Brain microvascular endothelial cell (primary cell): ENCODE measurements around the gene SMARCD3.

ENCODE experiments used
- DNase-seq: peaks from one replicate; pipeline ENCODE4 v3.0.0-alpha.2; 2020
- H3K27ac ChIP-seq: fragments of 250-450 bp; sonication (Bioruptor Pico); 2 replicates; pipeline ENCODE4 v1.5.1; 2020; ENCODE audit warnings: mild to moderate bottlenecking, moderate library complexity
- H3K27me3 ChIP-seq: fragments of 250-450 bp; sonication (Bioruptor Pico); replicated peaks from 2 replicates; pipeline ENCODE4 v1.5.1; 2020; ENCODE audit warnings: mild to moderate bottlenecking
- H3K36me3 ChIP-seq: fragments of 250-450 bp; sonication (Bioruptor Pico); replicated peaks from 2 replicates; pipeline ENCODE4 v1.5.1; 2020; ENCODE audit warnings: mild to moderate bottlenecking
- H3K4me3 ChIP-seq: 2 replicates; pipeline ENCODE4 v1.5.1; 2011; ENCODE audit warnings: low read depth, mild to moderate bottlenecking, control low read depth, low read length, moderate library complexity
- in situ Hi-C: cut with HindIII; loops from 2 replicates; pipeline ENCODE4 v1.10.0; 2017; ENCODE audit warnings: low sequenced_read_pairs, low pct_ligation_motif_present
- TF ChIP-seq, protein P1 (sequence below): IDR thresholded peaks from 2 replicates; pipeline ENCODE4 v1.5.1; 2011; ENCODE audit warnings: low read depth, mild to moderate bottlenecking, moderate library complexity, low read length, control low read depth, inconsistent platforms; ENCODE audit errors: missing control alignments

Gene SMARCD3

DNA sequence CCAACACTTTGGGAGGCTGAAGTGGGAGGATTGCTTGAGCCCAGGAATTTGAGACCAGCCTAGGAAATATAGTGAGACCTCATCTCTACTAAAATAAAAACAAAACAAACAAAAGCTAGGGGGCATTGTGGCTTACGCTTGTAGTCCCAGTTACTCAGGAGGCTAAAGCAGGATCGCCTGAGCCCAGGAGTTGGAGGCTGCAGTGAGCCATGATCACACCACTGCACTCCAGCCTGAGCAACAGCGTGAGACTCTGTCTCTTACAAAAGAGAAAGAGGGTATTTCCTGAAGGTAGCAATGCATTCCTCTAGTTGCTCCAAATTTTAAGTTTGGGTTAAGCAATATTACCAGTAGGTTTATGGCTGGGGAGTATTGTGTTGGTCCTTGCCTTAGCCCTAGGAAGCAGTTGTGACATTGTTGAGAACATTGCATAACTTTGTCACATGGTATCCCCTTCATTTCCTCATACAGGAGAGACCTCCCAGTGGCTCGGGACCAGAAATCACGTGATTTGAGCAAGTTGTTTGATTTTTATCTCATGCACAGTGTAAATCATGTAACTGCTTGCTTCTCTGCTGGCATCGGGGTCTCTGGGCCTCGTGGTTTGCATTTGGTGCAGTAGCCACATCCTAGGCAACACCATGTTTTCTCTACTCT, 23.3 kb upstream of the SMARCD3 start:
- in situ Hi-C loops, result no loop called here
- peaks cover 7% of the 10 kb centered on the region for H3K27me3 ChIP-seq
- DNase-seq, result no peak
- TF ChIP-seq, protein P1, sequence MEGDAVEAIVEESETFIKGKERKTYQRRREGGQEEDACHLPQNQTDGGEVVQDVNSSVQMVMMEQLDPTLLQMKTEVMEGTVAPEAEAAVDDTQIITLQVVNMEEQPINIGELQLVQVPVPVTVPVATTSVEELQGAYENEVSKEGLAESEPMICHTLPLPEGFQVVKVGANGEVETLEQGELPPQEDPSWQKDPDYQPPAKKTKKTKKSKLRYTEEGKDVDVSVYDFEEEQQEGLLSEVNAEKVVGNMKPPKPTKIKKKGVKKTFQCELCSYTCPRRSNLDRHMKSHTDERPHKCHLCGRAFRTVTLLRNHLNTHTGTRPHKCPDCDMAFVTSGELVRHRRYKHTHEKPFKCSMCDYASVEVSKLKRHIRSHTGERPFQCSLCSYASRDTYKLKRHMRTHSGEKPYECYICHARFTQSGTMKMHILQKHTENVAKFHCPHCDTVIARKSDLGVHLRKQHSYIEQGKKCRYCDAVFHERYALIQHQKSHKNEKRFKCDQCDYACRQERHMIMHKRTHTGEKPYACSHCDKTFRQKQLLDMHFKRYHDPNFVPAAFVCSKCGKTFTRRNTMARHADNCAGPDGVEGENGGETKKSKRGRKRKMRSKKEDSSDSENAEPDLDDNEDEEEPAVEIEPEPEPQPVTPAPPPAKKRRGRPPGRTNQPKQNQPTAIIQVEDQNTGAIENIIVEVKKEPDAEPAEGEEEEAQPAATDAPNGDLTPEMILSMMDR, result no peak
- H3K36me3 ChIP-seq, result no peaks in the 10 kb centered on the region
- no peak overlapping the region for H3K4me3 ChIP-seq
- no peak overlapping the region for H3K27ac ChIP-seq

DNA sequence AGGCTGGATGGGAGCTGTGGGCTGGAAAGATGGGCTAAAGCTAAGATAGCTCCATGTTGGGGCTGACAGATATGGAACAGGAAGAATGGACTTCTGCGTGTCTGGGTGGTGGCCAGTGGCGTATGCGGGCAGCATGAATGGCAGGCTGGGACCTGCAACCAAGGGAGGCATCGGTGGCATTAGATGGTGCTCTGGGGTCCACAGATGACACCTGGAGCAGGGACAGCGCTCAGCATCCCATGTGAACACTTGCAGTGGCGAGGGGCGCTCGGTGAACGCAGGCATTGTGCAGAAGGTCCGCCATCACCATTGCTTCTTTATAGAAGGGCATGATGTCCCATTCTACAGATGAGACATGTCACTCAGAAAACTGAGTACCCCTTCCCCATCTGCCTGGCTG, 21.0 kb upstream of the SMARCD3 start:
- TF ChIP-seq, protein P1, result no peak
- no peak overlapping the region for H3K4me3 ChIP-seq
- in situ Hi-C loops, result no loop called here
- DNase-seq, result no peak
- peaks cover 2% of the 10 kb centered on the region for H3K27me3 ChIP-seq
- H3K36me3 ChIP-seq, result no peaks in the 10 kb centered on the region
- H3K27ac ChIP-seq, result no peak overlapping the region

GRCh38 chr7:151265351-151265931, 16.9 kb upstream of the SMARCD3 start:
- TF ChIP-seq, protein P1, result no peak
- no peak overlapping the region for H3K27ac ChIP-seq
- DNase-seq, result no peak
- no peak overlapping the region for H3K4me3 ChIP-seq
- H3K36me3 ChIP-seq, result no peaks in the 10 kb centered on the region
- H3K27me3 ChIP-seq, result peaks cover 7% of the 10 kb centered on the region
- in situ Hi-C loops, result no loop called here

- Histone ChIP-seq H3K27me3 (peaks cover 9% of the 10 kb centered on the region), H3K36me3 (no peaks in the 10 kb centered on the region), H3K4me3 (no peak overlapping the region), H3K27ac (no peak overlapping the region)
- no peak for DNase-seq
- in situ Hi-C loops, result no loop called here
- TF ChIP-seq, protein P1, result no peak
These were observed 16.1 kb upstream of the SMARCD3 start for GRCh38 chr7:151264615-151265014.

GRCh38 chr7:151261529-151261928, 13.0 kb upstream of the SMARCD3 start:
- Histone ChIP-seq H3K4me3 (no peak overlapping the region), H3K27me3 (peaks cover 13% of the 10 kb centered on the region), H3K27ac (no peak overlapping the region), H3K36me3 (no peaks in the 10 kb centered on the region)
- TF ChIP-seq, protein P1, result no peak
- in situ Hi-C loops, result no loop called here
- no peak for DNase-seq

GRCh38 chr7:151260883-151261282, 12.4 kb upstream of the SMARCD3 start:
- DNase-seq, result no peak
- no peak overlapping the region for H3K4me3 ChIP-seq
- H3K36me3 ChIP-seq, result no peaks in the 10 kb centered on the region
- no peak overlapping the region for H3K27ac ChIP-seq
- peaks cover 18% of the 10 kb centered on the region for H3K27me3 ChIP-seq
- in situ Hi-C loops, result no loop called here
- TF ChIP-seq, protein P1, result no peak
